ENCODE results near the gene ZNF280A. TPM values are rescaled to one million over a fixed set of nuclear protein-coding genes. Genes with fewer than 3 reads are reported as not detected.

ZNF280A gene
- total and polyA plus RNA-seq, 2 experiments from 2014 or later = not detected

DNA sequence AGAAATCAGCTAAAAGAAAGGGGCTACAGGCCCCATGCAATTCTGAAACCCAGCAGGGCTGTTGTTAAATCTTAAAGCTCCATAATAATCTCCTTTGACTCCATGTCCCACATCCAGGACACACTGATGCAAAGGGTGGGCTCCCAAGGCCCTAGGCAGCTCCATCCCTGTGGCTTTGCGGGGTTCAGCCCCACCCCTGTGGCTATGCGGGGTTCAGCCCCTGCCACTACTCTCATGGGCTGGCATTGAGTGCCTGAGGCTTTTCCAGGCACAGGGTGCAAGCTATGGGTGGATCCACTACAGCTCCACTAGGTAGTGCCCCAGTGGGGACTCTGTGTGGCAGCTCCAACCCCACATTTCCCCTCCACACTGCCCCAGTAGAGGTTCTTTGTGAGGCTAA lies 8.7 kb upstream of the ZNF280A start:
- Histone ChIP-seq H2AFZ (no peak overlapping the region), H3K4me2 (no peak overlapping the region), H3K79me2 (replicated peaks; ENCODE audit: insufficient read depth) (no peaks in the 10 kb centered on the region), H3K27ac (ENCODE audit: low read depth) (no peak overlapping the region), H3K27me3 (ENCODE audit: insufficient read depth) (peaks cover 98% of the 10 kb centered on the region), H3K9me2 (ENCODE audit: insufficient read depth) (peaks cover 3% of the 10 kb centered on the region; the same call in 1 of the 2 replicates), H3K4me1 (ENCODE audit: insufficient read depth) (no peaks in the 10 kb centered on the region), H3K36me3 (ENCODE audit: insufficient read depth) (no peaks in the 10 kb centered on the region), H3F3A (replicated peaks; ENCODE audit: low read depth) (no peaks in the 10 kb centered on the region), H3K4me3 (no peak overlapping the region), H4K20me1 (replicated peaks; ENCODE audit: insufficient read depth) (no peaks in the 10 kb centered on the region)
- ATAC-seq (no peak), DNase-seq (ENCODE audit: low spot score) (no peak)
- Mint-ChIP-seq H3K4me1 (no peaks in the 10 kb centered on the region), H3K36me3 (ENCODE audit: low read depth) (no peaks in the 10 kb centered on the region), H3K4me3 (no peak overlapping the region), H3K27ac (no peak overlapping the region), H3K27me3 (ENCODE audit: insufficient read depth, low read depth, poor library complexity) (peaks cover 64% of the 10 kb centered on the region), H3K9me3 (no peaks in the 10 kb centered on the region; the same call in 2 of the 3 replicates)
- TF ChIP-seq, protein P1, sequence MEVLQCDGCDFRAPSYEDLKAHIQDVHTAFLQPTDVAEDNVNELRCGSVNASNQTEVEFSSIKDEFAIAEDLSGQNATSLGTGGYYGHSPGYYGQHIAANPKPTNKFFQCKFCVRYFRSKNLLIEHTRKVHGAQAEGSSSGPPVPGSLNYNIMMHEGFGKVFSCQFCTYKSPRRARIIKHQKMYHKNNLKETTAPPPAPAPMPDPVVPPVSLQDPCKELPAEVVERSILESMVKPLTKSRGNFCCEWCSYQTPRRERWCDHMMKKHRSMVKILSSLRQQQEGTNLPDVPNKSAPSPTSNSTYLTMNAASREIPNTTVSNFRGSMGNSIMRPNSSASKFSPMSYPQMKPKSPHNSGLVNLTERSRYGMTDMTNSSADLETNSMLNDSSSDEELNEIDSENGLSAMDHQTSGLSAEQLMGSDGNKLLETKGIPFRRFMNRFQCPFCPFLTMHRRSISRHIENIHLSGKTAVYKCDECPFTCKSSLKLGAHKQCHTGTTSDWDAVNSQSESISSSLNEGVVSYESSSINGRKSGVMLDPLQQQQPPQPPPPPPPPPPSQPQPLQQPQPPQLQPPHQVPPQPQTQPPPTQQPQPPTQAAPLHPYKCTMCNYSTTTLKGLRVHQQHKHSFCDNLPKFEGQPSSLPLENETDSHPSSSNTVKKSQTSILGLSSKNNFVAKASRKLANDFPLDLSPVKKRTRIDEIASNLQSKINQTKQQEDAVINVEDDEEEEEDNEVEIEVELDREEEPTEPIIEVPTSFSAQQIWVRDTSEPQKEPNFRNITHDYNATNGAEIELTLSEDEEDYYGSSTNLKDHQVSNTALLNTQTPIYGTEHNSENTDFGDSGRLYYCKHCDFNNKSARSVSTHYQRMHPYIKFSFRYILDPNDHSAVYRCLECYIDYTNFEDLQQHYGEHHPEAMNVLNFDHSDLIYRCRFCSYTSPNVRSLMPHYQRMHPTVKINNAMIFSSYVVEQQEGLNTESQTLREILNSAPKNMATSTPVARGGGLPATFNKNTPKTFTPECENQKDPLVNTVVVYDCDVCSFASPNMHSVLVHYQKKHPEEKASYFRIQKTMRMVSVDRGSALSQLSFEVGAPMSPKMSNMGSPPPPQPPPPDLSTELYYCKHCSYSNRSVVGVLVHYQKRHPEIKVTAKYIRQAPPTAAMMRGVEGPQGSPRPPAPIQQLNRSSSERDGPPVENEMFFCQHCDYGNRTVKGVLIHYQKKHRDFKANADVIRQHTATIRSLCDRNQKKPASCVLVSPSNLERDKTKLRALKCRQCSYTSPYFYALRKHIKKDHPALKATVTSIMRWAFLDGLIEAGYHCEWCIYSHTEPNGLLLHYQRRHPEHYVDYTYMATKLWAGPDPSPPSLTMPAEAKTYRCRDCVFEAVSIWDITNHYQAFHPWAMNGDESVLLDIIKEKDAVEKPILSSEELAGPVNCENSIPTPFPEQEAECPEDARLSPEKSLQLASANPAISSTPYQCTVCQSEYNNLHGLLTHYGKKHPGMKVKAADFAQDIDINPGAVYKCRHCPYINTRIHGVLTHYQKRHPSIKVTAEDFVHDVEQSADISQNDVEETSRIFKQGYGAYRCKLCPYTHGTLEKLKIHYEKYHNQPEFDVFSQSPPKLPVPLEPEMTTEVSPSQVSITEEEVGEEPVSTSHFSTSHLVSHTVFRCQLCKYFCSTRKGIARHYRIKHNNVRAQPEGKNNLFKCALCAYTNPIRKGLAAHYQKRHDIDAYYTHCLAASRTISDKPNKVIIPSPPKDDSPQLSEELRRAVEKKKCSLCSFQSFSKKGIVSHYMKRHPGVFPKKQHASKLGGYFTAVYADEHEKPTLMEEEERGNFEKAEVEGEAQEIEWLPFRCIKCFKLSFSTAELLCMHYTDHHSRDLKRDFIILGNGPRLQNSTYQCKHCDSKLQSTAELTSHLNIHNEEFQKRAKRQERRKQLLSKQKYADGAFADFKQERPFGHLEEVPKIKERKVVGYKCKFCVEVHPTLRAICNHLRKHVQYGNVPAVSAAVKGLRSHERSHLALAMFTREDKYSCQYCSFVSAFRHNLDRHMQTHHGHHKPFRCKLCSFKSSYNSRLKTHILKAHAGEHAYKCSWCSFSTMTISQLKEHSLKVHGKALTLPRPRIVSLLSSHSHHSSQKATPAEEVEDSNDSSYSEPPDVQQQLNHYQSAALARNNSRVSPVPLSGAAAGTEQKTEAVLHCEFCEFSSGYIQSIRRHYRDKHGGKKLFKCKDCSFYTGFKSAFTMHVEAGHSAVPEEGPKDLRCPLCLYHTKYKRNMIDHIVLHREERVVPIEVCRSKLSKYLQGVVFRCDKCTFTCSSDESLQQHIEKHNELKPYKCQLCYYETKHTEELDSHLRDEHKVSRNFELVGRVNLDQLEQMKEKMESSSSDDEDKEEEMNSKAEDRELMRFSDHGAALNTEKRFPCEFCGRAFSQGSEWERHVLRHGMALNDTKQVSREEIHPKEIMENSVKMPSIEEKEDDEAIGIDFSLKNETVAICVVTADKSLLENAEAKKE (CRISPR knock-in tag; IDR thresholded peaks at IDR 0.05) = no peak
- TF ChIP-seq STAT1 (IDR thresholded peaks at IDR 0.05; ENCODE audit: unreplicated experiment) (no peak), NANOG (IDR thresholded peaks at IDR 0.05; ENCODE audit: borderline replicate concordance) (no peak), JUNB (IDR thresholded peaks at IDR 0.05; ENCODE audit: unreplicated experiment) (no peak), EZH2 (IDR thresholded peaks at IDR 0.05; ENCODE audit: low read depth, unreplicated experiment) (no peak), POLR2AphosphoS5 (IDR thresholded peaks at IDR 0.05; ENCODE audit: low read depth) (no peak), CREB1 (CRISPR knock-in tag; IDR thresholded peaks at IDR 0.05; ENCODE audit: low read depth) (no peak), ZNF114 (CRISPR knock-in tag; IDR thresholded peaks at IDR 0.05) (no peak), EZH2phosphoT487 (IDR thresholded peaks at IDR 0.05; ENCODE audit: unreplicated experiment) (no peak)
- TF ChIP-seq, protein P2, sequence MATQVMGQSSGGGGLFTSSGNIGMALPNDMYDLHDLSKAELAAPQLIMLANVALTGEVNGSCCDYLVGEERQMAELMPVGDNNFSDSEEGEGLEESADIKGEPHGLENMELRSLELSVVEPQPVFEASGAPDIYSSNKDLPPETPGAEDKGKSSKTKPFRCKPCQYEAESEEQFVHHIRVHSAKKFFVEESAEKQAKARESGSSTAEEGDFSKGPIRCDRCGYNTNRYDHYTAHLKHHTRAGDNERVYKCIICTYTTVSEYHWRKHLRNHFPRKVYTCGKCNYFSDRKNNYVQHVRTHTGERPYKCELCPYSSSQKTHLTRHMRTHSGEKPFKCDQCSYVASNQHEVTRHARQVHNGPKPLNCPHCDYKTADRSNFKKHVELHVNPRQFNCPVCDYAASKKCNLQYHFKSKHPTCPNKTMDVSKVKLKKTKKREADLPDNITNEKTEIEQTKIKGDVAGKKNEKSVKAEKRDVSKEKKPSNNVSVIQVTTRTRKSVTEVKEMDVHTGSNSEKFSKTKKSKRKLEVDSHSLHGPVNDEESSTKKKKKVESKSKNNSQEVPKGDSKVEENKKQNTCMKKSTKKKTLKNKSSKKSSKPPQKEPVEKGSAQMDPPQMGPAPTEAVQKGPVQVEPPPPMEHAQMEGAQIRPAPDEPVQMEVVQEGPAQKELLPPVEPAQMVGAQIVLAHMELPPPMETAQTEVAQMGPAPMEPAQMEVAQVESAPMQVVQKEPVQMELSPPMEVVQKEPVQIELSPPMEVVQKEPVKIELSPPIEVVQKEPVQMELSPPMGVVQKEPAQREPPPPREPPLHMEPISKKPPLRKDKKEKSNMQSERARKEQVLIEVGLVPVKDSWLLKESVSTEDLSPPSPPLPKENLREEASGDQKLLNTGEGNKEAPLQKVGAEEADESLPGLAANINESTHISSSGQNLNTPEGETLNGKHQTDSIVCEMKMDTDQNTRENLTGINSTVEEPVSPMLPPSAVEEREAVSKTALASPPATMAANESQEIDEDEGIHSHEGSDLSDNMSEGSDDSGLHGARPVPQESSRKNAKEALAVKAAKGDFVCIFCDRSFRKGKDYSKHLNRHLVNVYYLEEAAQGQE (IDR thresholded peaks at IDR 0.05; ENCODE audit: unreplicated experiment) = no peak
- TF ChIP-seq, protein P3, sequence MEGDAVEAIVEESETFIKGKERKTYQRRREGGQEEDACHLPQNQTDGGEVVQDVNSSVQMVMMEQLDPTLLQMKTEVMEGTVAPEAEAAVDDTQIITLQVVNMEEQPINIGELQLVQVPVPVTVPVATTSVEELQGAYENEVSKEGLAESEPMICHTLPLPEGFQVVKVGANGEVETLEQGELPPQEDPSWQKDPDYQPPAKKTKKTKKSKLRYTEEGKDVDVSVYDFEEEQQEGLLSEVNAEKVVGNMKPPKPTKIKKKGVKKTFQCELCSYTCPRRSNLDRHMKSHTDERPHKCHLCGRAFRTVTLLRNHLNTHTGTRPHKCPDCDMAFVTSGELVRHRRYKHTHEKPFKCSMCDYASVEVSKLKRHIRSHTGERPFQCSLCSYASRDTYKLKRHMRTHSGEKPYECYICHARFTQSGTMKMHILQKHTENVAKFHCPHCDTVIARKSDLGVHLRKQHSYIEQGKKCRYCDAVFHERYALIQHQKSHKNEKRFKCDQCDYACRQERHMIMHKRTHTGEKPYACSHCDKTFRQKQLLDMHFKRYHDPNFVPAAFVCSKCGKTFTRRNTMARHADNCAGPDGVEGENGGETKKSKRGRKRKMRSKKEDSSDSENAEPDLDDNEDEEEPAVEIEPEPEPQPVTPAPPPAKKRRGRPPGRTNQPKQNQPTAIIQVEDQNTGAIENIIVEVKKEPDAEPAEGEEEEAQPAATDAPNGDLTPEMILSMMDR (conservative IDR thresholded peaks at IDR 0.05; ENCODE audit: low read depth in 2 of 2) = no peak
- TF ChIP-seq, protein P4, sequence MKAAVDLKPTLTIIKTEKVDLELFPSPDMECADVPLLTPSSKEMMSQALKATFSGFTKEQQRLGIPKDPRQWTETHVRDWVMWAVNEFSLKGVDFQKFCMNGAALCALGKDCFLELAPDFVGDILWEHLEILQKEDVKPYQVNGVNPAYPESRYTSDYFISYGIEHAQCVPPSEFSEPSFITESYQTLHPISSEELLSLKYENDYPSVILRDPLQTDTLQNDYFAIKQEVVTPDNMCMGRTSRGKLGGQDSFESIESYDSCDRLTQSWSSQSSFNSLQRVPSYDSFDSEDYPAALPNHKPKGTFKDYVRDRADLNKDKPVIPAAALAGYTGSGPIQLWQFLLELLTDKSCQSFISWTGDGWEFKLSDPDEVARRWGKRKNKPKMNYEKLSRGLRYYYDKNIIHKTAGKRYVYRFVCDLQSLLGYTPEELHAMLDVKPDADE (IDR thresholded peaks at IDR 0.05) = no peak

Measured in GM23338 (cell line).